ENCODE measurements around the gene ZNF746. TPM values are rescaled to one million over a fixed set of nuclear protein-coding genes. Genes with fewer than 3 reads are reported as not detected.

The ZNF746 gene
- polyA plus RNA-seq, 3 donors = 7.5 to 25.6 (median 8.1) TPM

DNA sequence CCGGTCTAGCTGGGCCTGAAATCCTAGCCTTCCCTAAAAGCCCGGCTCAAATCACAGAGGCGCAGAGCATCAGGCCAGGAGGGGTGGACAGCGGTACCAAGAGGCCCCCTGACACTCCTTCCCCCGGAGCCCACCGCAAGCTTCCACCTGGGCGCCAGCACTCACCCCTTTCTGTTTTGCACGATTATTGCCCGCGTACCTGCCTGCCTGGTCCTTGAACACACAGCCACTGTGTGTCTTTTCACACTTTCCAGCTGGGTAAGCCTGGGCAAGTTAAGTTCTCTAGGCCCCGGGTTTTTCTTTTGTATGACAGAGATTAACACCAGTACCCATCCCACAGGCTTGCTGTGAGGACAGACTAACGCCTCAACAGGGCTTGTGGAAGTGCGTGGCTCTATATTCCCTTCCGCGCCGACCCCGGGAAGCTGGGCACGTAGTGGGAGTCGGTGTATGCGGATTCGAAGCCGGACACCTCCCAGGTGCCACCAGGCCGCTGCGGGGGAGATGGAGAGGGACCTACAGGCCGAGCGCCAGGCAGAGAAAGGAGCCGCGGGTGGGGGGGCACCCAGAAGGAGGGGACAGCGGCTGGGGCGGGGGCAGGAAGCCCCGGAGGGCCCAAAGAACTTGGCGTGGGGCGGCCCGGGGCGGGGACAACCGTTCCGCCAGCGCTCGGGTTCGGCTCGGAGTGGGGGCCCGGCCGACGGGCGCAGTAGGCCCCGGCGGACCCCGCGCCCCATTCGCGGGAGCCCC lies 792 bp downstream of the ZNF746 start:
- Mint-ChIP-seq H3K4me3 (peak overlapping the region; percentile 96 to 97), H3K4me1 (peaks cover 32% of the 10 kb centered on the region), H3K9me3 (no peaks in the 10 kb centered on the region), H3K27ac (peak overlapping the region; percentile 75 to 93 (median 91)), H3K36me3 (peaks cover 27 to 28% of the 10 kb centered on the region in 2 donors), H3K27me3 (ENCODE audit: low read depth in 3 of 3) (peaks cover 3 to 14% (median 5%) of the 10 kb centered on the region in 3 donors)
- peaks cover 23 to 24% of the 10 kb centered on the region in 2 donors for H3K36me3 ChIP-seq (replicated peaks in 1 of 2; ENCODE audit: control insufficient read depth in 1 of 2, insufficient read depth in 2 of 2, low read length in 2 of 2)
- H4K20me1 ChIP-seq (ENCODE audit: insufficient read depth, low read length) = peaks cover 46% of the 10 kb centered on the region
- TF ChIP-seq, protein P1, sequence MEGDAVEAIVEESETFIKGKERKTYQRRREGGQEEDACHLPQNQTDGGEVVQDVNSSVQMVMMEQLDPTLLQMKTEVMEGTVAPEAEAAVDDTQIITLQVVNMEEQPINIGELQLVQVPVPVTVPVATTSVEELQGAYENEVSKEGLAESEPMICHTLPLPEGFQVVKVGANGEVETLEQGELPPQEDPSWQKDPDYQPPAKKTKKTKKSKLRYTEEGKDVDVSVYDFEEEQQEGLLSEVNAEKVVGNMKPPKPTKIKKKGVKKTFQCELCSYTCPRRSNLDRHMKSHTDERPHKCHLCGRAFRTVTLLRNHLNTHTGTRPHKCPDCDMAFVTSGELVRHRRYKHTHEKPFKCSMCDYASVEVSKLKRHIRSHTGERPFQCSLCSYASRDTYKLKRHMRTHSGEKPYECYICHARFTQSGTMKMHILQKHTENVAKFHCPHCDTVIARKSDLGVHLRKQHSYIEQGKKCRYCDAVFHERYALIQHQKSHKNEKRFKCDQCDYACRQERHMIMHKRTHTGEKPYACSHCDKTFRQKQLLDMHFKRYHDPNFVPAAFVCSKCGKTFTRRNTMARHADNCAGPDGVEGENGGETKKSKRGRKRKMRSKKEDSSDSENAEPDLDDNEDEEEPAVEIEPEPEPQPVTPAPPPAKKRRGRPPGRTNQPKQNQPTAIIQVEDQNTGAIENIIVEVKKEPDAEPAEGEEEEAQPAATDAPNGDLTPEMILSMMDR (IDR thresholded peaks at IDR 0.05) = no peak
- H3K27ac ChIP-seq (ENCODE audit: low read depth in 1 of 2, low read length in 2 of 2) = peak overlapping the region; percentile 25 to 74
- H3K9me3 ChIP-seq (replicated peaks in 1 of 2; ENCODE audit: control insufficient read depth in 1 of 2, insufficient read depth in 1 of 2, low read length in 2 of 2) = no peaks in the 10 kb centered on the region
- WGBS (ENCODE audit: insufficient coverage) = 6% methylated on average over 45 of the region's 51 CpGs
- intact Hi-C loops (cut with micrococcal nuclease) = loop anchor here (5.0 to 10.0 kb wide), 4 partner anchors 125 to 1288 kb away; partner anchors contain the start of genes ZNF467 (in 1 of the 2) and ZNF783 (in 1 of the 2)
- peak overlapping the region; percentile 85 for H3K4me2 ChIP-seq (replicated peaks; ENCODE audit: extremely low read depth, low read length, poor library complexity, severe bottlenecking)
- peak overlapping the region; percentile 83 for H2AFZ ChIP-seq (ENCODE audit: insufficient read depth, low read depth, low read length, poor library complexity, severe bottlenecking)
- H3K27me3 ChIP-seq (ENCODE audit: control insufficient read depth in 2 of 2, insufficient read depth in 2 of 2, low read length in 2 of 2) = no peaks in the 10 kb centered on the region
- peaks cover 26% of the 10 kb centered on the region for H3K79me2 ChIP-seq (ENCODE audit: insufficient read depth, low read length)
- no peak for DNase-seq
- H3K4me1 ChIP-seq (ENCODE audit: control insufficient read depth in 1 of 2, insufficient read depth in 2 of 2, low read length in 2 of 2) = peaks cover 33 to 37% of the 10 kb centered on the region in 2 donors
- peak overlapping the region; percentile 78 for H3K9ac ChIP-seq (ENCODE audit: insufficient read depth, low read length, poor library complexity, severe bottlenecking)
- peak overlapping the region; percentile 72 to 83 (median 77) for H3K4me3 ChIP-seq (replicated peaks in 1 of 3; ENCODE audit: low read depth in 2 of 3, low read length in 3 of 3)

DNA sequence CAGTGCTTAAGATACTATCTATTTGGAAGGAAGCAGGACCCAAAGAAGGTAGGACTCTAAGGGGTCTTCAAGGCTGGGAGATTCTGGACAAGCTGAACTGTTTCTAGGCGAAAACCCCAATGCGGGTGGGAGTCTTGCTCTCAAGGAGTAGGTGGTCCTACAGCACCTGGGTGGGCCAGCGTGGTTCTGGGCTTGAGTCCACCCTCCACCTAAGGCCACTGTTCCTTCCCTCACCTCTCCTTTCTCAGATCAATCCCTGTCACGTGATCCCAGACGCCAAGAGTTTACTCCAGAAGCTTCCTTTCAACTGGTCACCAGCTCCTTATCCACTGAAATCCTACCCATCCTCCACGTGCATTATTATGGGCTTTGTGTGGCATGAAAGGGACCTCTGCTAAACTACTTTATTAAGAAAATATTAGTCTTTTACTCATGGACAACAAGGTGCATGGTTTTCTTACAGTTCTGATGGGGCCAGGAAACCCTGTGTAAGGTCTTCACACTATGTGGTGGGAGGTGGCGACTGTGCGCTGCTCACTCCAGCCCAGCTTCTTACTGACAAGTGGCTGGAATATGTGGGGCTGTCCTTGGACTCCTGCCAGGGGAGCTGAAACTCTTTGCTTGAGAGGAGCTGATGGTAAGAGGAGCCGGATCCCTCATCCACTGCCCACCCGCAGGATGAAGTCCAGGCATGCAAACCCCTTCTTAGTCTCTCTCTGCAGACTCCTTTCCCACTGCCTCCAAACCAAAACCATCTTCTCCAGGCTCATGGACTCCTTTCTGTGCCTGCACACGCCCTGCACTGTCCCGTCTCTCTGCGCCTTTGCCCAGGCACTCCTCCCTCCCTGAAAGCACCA lies 1.6 kb downstream of the ZNF746 start:
- Histone ChIP-seq H3K79me2 (ENCODE audit: insufficient read depth, low read length) (peaks cover 26% of the 10 kb centered on the region), H3K9me3 (replicated peaks in 1 of 2; ENCODE audit: control insufficient read depth in 1 of 2, insufficient read depth in 1 of 2, low read length in 2 of 2) (no peaks in the 10 kb centered on the region), H3K27ac (ENCODE audit: low read depth in 1 of 2, low read length in 2 of 2) (peak overlapping the region; percentile 76 to 77), H3K9ac (ENCODE audit: insufficient read depth, low read length, poor library complexity, severe bottlenecking) (peak overlapping the region; percentile 78), H3K4me3 (replicated peaks in 1 of 3; ENCODE audit: low read depth in 2 of 3, low read length in 3 of 3) (peak overlapping the region in 2 of 3 experiments; percentile 72 to 83), H3K4me2 (replicated peaks; ENCODE audit: extremely low read depth, low read length, poor library complexity, severe bottlenecking) (peak overlapping the region; percentile 85), H3K4me1 (ENCODE audit: control insufficient read depth in 1 of 2, insufficient read depth in 2 of 2, low read length in 2 of 2) (peaks cover 33 to 37% of the 10 kb centered on the region in 2 donors), H4K20me1 (ENCODE audit: insufficient read depth, low read length) (peaks cover 54% of the 10 kb centered on the region), H3K36me3 (replicated peaks in 1 of 2; ENCODE audit: control insufficient read depth in 1 of 2, insufficient read depth in 2 of 2, low read length in 2 of 2) (peaks cover 31 to 32% of the 10 kb centered on the region in 2 donors), H2AFZ (ENCODE audit: insufficient read depth, low read depth, low read length, poor library complexity, severe bottlenecking) (no peak overlapping the region), H3K27me3 (ENCODE audit: control insufficient read depth in 2 of 2, insufficient read depth in 2 of 2, low read length in 2 of 2) (no peaks in the 10 kb centered on the region)
- Mint-ChIP-seq H3K9me3 (no peaks in the 10 kb centered on the region), H3K4me3 (peak overlapping the region; percentile 96 to 97), H3K36me3 (peaks cover 35 to 36% of the 10 kb centered on the region in 2 donors), H3K27ac (peak overlapping the region in 6 of 7 donors; percentile 86 to 93 (median 92)), H3K27me3 (ENCODE audit: low read depth in 3 of 3) (peaks cover 3 to 14% (median 5%) of the 10 kb centered on the region in 3 donors), H3K4me1 (peaks cover 32% of the 10 kb centered on the region)
- WGBS (ENCODE audit: insufficient coverage) = 76% methylated on average over 6 of the region's 13 CpGs
- no peak for DNase-seq
- intact Hi-C loops (cut with micrococcal nuclease) = loop anchor here (5.0 to 10.0 kb wide), 4 partner anchors 126 to 1289 kb away; partner anchors contain the start of genes ZNF467 (in 1 of the 2) and ZNF783 (in 1 of the 2)
- TF ChIP-seq, protein P1 (IDR thresholded peaks at IDR 0.05) = no peak

Data from CD14-positive monocyte (primary cell).